Measurements from ENCODE around the gene LHFPL3. TPM values are rescaled to one million over a fixed set of nuclear protein-coding genes. Genes with fewer than 3 reads are reported as not detected.

LHFPL3 gene
- total and polyA plus RNA-seq, 2 donors (not counting 3 experiments of a cell fraction or from before 2014, with no cell fraction given) = not detected

GRCh38 chr7:104767826-104768536 is 439.6 kb downstream of the LHFPL3 start:
- Histone ChIP-seq H3K36me3 (ENCODE audit: control insufficient read depth in 2 of 2, extremely low read depth in 1 of 2, insufficient read depth in 2 of 2, low read length in 2 of 2) (no peaks in the 10 kb centered on the region), H3K79me2 (ENCODE audit: control insufficient read depth, insufficient read depth, low read length) (no peaks in the 10 kb centered on the region), H4K20me1 (replicated peaks; ENCODE audit: control insufficient read depth, extremely low read depth, insufficient read depth, low read length) (no peaks in the 10 kb centered on the region), H3K4me1 (ENCODE audit: control insufficient read depth, extremely low read depth, insufficient read depth, low read length) (no peaks in the 10 kb centered on the region), H2AFZ (ENCODE audit: low read depth, low read length) (no peak overlapping the region), H3K9me1 (replicated peaks; ENCODE audit: control insufficient read depth, extremely low read depth, insufficient read depth, low read length) (no peaks in the 10 kb centered on the region), H3K9me3 (replicated peaks; ENCODE audit: control insufficient read depth, insufficient read depth, low read length) (no peaks in the 10 kb centered on the region), H3K4me3 (replicated peaks in 1 of 3; ENCODE audit: insufficient read depth in 1 of 3, low read depth in 1 of 3, low read length in 3 of 3) (no peak overlapping the region), H3K4me2 (ENCODE audit: insufficient read depth, low read length) (no peak overlapping the region), H3K9ac (replicated peaks; ENCODE audit: extremely low read depth, insufficient read depth, low read length) (no peak overlapping the region), H3K27ac (ENCODE audit: insufficient read depth, low read depth, low read length) (no peak overlapping the region), H3K27me3 (ENCODE audit: control insufficient read depth in 2 of 2, insufficient read depth in 2 of 2, low read length in 2 of 2) (peaks cover 4 to 5% of the 10 kb centered on the region in 2 experiments)
- TF ChIP-seq MYC (IDR thresholded peaks at IDR 0.05; ENCODE audit: low read depth, low read length) (no peak), JUN (IDR thresholded peaks at IDR 0.05; ENCODE audit: borderline replicate concordance, insufficient read depth, insufficient read length, low read depth) (no peak), EZH2 (IDR thresholded peaks at IDR 0.05; ENCODE audit: borderline replicate concordance, low read depth, low read length, severe bottlenecking) (no peak), CTCF (IDR thresholded peaks at IDR 0.05; ENCODE audit: extremely low read depth in 1 of 2, insufficient read depth in 1 of 2, low read depth in 1 of 2, low read length in 2 of 2) (peak in 1 of 2 donors; percentile 14), POLR2A (IDR thresholded peaks at IDR 0.05; ENCODE audit: low read depth, low read length) (no peak)
- no peak for FAIRE-seq
- POLR2A ChIA-PET = no interaction called here
- dilution Hi-C loops (cut with MboI; ENCODE audit: extremely low pct_ligation_motif_present, low sequenced_read_pairs) (no loop called here), intact Hi-C loops (cut with micrococcal nuclease) (loop anchor here (1.0 kb wide), 1 partner anchor 80 kb away; no protein-coding TSS in a partner anchor)
- CTCF ChIA-PET = interaction anchor here (0.7 to 2.6 kb wide), 5 partner anchors 12 to 1347 kb away, joined by 3 to 21 read pairs (median 3); no protein-coding TSS in a partner anchor
- BruUV-seq (replicated peaks) = no TSS peak
- no peak for DNase-seq (ENCODE audit: low read depth, low spot score)

Data from endothelial cell of umbilical vein (primary cell).